ENCODE results near the gene KMT5C. TPM values are rescaled to one million over a fixed set of nuclear protein-coding genes. Genes with fewer than 3 reads are reported as not detected.
A peak's percentile ranks its signal among the peaks of the same experiment; 100 is the strongest.

The KMT5C gene
- total and polyA plus RNA-seq, 4 donors, result 7.0 to 39.2 (median 23.9) TPM

DNA sequence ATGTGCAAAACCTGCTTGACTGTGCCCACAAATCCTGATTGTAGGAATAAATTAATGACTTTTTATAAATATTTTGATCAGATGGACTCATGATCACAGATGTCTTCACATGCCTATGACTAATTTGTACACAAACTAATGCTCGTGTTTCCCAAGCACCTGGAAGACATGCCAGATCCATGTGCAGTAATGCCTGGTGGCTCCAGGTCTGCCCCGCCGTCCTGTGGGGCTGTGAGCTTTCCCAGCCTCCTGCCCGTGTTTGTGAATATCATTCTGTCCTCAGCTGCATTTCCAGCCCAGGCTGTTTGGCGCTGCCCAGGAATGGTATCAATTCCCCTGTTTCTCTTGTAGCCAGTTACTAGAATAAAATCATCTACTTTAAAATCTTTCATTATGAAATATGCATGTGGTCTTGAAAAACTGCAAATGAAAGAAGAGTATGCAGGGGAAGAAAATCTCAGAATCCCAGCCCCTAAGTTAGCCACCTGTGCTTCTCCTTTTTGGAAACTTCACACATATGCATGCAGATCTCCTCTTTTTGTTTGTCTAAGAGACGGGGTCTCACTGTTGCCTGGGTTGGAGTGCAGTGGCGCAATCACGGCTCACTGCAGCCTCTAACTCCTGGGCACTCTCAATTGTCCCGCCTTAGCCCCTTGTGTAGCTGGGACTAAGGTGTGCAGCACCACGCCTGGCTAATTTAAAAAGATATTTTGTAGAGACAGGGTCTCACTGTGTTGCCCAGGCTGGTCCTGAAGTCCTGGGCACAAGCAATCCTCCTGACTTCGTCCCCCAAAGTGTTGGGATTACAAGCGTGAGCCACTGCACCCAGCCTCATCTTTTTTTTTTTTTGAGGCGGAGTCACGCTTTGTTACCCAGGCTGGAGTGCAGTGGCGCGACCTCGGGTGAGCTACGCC is 52.3 kb downstream of the KMT5C start:
- 58% methylated on average over 12 of the region's 18 CpGs for WGBS (ENCODE audit: insufficient coverage)
- H3K4me3 ChIP-seq (ENCODE audit: low read depth, low read length), result no peak overlapping the region
- DNase-seq (ENCODE audit: low read depth in 4 of 6, low spot score in 6 of 6), result no peak
- no peak overlapping the region for H3K27ac ChIP-seq (ENCODE audit: low read depth, low read length)
- H3K36me3 ChIP-seq (ENCODE audit: control insufficient read depth, insufficient read depth, low read length), result peaks cover 60% of the 10 kb centered on the region
- peaks cover 36% of the 10 kb centered on the region for H3K4me1 ChIP-seq (ENCODE audit: control insufficient read depth, insufficient read depth, low read length)
- H3K27me3 ChIP-seq (ENCODE audit: control insufficient read depth, insufficient read depth, low read length), result no peaks in the 10 kb centered on the region
- no peaks in the 10 kb centered on the region for H3K9me3 ChIP-seq (ENCODE audit: control insufficient read depth, insufficient read depth, low read length)

DNA sequence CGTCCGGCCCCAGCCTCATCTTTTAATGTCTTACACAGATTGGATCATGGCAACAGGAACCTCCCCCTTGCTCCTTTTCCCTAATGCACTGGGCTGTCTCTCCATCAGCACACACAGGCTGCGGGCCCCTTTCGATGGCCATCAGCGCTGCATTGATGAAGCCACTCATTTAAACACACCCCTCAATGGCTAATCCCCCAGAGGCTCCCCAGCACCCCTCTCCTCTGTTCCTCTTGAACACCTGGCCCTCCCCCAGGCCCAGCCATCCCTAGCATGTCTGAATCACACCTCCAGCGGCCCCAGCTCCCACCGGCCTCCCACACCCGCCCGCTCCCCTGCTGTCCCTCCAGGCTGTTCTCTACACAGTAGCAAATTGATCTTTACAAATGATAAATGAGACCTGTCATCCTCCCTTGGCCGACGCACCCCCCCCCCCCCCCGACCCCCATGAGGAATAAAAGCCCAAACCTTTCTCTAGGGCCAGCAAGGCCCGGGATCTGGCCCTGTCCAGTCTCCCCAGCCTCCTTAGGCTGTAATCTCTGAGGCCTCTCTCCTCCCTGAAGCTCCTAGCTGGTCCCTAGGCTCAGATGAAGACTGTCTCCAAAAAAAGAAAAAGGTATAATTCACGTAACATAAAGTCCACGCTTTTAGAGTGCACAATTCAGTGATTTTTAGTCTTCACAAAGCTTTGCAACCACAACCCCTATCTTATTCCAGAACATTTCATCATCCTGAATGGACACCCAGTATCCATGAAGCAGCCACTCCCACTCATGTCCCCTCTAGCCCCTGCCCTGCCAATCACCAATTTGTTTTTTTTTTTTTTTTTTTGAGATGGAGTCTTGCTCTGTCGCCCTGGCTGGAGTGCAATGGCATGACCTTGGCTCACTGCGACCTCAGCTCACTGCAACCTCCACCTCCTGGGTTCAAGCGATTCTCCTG is 53.4 kb downstream of the KMT5C start:
- H3K27ac ChIP-seq (ENCODE audit: low read depth, low read length), result no peak overlapping the region
- 32% methylated on average over 16 of the region's 18 CpGs for WGBS (ENCODE audit: insufficient coverage)
- no peaks in the 10 kb centered on the region for H3K9me3 ChIP-seq (ENCODE audit: control insufficient read depth, insufficient read depth, low read length)

More for the DNA sequence above, 53.4 kb downstream of the KMT5C start:
- Histone ChIP-seq H3K36me3 (ENCODE audit: control insufficient read depth, insufficient read depth, low read length) (peaks cover 48% of the 10 kb centered on the region), H3K4me3 (ENCODE audit: low read depth, low read length) (no peak overlapping the region), H3K27me3 (ENCODE audit: control insufficient read depth, insufficient read depth, low read length) (no peaks in the 10 kb centered on the region), H3K4me1 (ENCODE audit: control insufficient read depth, insufficient read depth, low read length) (peaks cover 25% of the 10 kb centered on the region)
- peak in 1 of 6 donors; percentile 1 for DNase-seq (ENCODE audit: low read depth in 4 of 6, low spot score in 6 of 6)

Other genes starting within 250 kb of the KMT5C start
- 10 to 100 TPM; 20.4 to 71.1 TPM for gene PPP1R12C, start 222.2 kb upstream of the KMT5C start, total RNA-seq
- gene PPP1R12C, start 222.2 kb upstream of the KMT5C start, polyA plus RNA-seq (ENCODE audit: insufficient read length in 2 of 2), result 100 to 1,000 TPM; 108 to 128 TPM
- gene TNNT1, start 190.7 kb upstream of the KMT5C start, total RNA-seq, result 10 to 100 TPM in 1 of 2 donors, 1 to 10 TPM in 1; 8.5 to 17.9 TPM
- 10 to 100 TPM; 12.2 to 12.8 TPM for gene TNNT1, start 190.7 kb upstream of the KMT5C start, polyA plus RNA-seq (ENCODE audit: insufficient read length in 2 of 2)
- gene TNNI3, start 182.1 kb upstream of the KMT5C start, total RNA-seq, result 1 to 10 TPM; 3.2 to 3.4 TPM
- 1 to 10 TPM; 5.2 to 5.5 TPM for gene TNNI3, start 182.1 kb upstream of the KMT5C start, polyA plus RNA-seq (ENCODE audit: insufficient read length in 2 of 2)
- gene DNAAF3, start 173.3 kb upstream of the KMT5C start, total RNA-seq, result 1 to 10 TPM; 2.2 to 8.4 TPM
- 10 to 100 TPM in 1 of 2 donors, 1 to 10 TPM in 1; 8.3 to 12.7 TPM for gene DNAAF3, start 173.3 kb upstream of the KMT5C start, polyA plus RNA-seq (ENCODE audit: insufficient read length in 2 of 2)
- gene SYT5, start 159.6 kb upstream of the KMT5C start, total RNA-seq, result 10 to 100 TPM; 11.5 to 28.1 TPM
- gene SYT5, start 159.6 kb upstream of the KMT5C start, polyA plus RNA-seq (ENCODE audit: insufficient read length in 2 of 2), result 100 to 1,000 TPM; 113 to 115 TPM
- gene PTPRH, start 130.4 kb upstream of the KMT5C start, total RNA-seq, result 1 to 10 TPM; 2.9 to 4.5 TPM
- 1 to 10 TPM; 1.4 to 1.8 TPM for gene PTPRH, start 130.4 kb upstream of the KMT5C start, polyA plus RNA-seq (ENCODE audit: insufficient read length in 2 of 2)
- 1 to 10 TPM in 1 of 2 donors, under 1 TPM in 1; 0.59 to 1.9 TPM for gene TMEM86B, start 111.1 kb upstream of the KMT5C start, total RNA-seq
- 1 to 10 TPM; 6.6 to 8.0 TPM for gene TMEM86B, start 111.1 kb upstream of the KMT5C start, polyA plus RNA-seq (ENCODE audit: insufficient read length in 2 of 2)
- 10 to 100 TPM; 22.6 to 23.9 TPM for gene PPP6R1, start 80.9 kb upstream of the KMT5C start, total RNA-seq
- gene PPP6R1, start 80.9 kb upstream of the KMT5C start, polyA plus RNA-seq (ENCODE audit: insufficient read length in 2 of 2), result 10 to 100 TPM; 58.9 to 66.8 TPM
- 10 to 100 TPM; 19.6 to 24.0 TPM for gene HSPBP1, start 59.8 kb upstream of the KMT5C start, total RNA-seq
- gene HSPBP1, start 59.8 kb upstream of the KMT5C start, polyA plus RNA-seq (ENCODE audit: insufficient read length in 2 of 2), result 10 to 100 TPM; 68.3 to 71.4 TPM
- 10 to 100 TPM; 46.4 to 51.9 TPM for gene BRSK1, start 55.9 kb upstream of the KMT5C start, total RNA-seq
- gene BRSK1, start 55.9 kb upstream of the KMT5C start, polyA plus RNA-seq (ENCODE audit: insufficient read length in 2 of 2), result 100 to 1,000 TPM; 201 to 206 TPM
- under 1 TPM; 0.66 to 0.89 TPM for gene TMEM150B, start 14.5 kb upstream of the KMT5C start, total RNA-seq
- under 1 TPM; 0.52 to 0.77 TPM for gene TMEM150B, start 14.5 kb upstream of the KMT5C start, polyA plus RNA-seq (ENCODE audit: insufficient read length in 2 of 2)
- 1 to 10 TPM in 1 of 2 donors, under 1 TPM in 1; 0.69 to 2.8 TPM for gene COX6B2, start 14.8 kb downstream of the KMT5C start, total RNA-seq
- 1 to 10 TPM; 3.8 to 4.8 TPM for gene COX6B2, start 14.8 kb downstream of the KMT5C start, polyA plus RNA-seq (ENCODE audit: insufficient read length in 2 of 2)
- not detected for gene GARIN5B, start 23.4 kb downstream of the KMT5C start, total RNA-seq
- under 1 TPM; 0.14 to 0.43 TPM for gene GARIN5B, start 23.4 kb downstream of the KMT5C start, polyA plus RNA-seq (ENCODE audit: insufficient read length in 2 of 2)
- gene IL11, start 30.6 kb downstream of the KMT5C start, total RNA-seq, result under 1 TPM; 0.20 to 0.22 TPM
- 1 to 10 TPM; 1.5 to 1.9 TPM for gene IL11, start 30.6 kb downstream of the KMT5C start, polyA plus RNA-seq (ENCODE audit: insufficient read length in 2 of 2)
- 1 to 10 TPM in 1 of 2 donors, under 1 TPM in 1; 0.40 to 2.2 TPM for gene TMEM190, start 37.0 kb downstream of the KMT5C start, total RNA-seq
- 1 to 10 TPM in 1 of 2 donors, under 1 TPM in 1; 0.65 to 5.0 TPM for gene TMEM190, start 37.0 kb downstream of the KMT5C start, polyA plus RNA-seq (ENCODE audit: insufficient read length in 2 of 2)
- gene TMEM238, start 44.4 kb downstream of the KMT5C start, total RNA-seq, result under 1 TPM in 1 of 2 donors, not detected in 1; 0.55 TPM
- gene TMEM238, start 44.4 kb downstream of the KMT5C start, polyA plus RNA-seq (ENCODE audit: insufficient read length in 2 of 2), result under 1 TPM; 0.69 to 0.86 TPM
- gene RPL28, start 46.1 kb downstream of the KMT5C start, total RNA-seq, result 100 to 1,000 TPM; 135 to 417 TPM
- gene RPL28, start 46.1 kb downstream of the KMT5C start, polyA plus RNA-seq (ENCODE audit: insufficient read length in 2 of 2), result 1,000 to 10,000 TPM; 1,153 to 1,205 TPM
- gene UBE2S, start 67.9 kb downstream of the KMT5C start, total RNA-seq, result 10 to 100 TPM; 14.6 to 55.8 TPM
- 100 to 1,000 TPM; 104 to 124 TPM for gene UBE2S, start 67.9 kb downstream of the KMT5C start, polyA plus RNA-seq (ENCODE audit: insufficient read length in 2 of 2)
- gene SHISA7, start 103.4 kb downstream of the KMT5C start, total RNA-seq, result 1 to 10 TPM; 4.0 to 5.2 TPM
- gene SHISA7, start 103.4 kb downstream of the KMT5C start, polyA plus RNA-seq (ENCODE audit: insufficient read length in 2 of 2), result 10 to 100 TPM; 29.1 to 35.6 TPM
- gene ISOC2, start 121.8 kb downstream of the KMT5C start, total RNA-seq, result 10 to 100 TPM; 30.3 to 59.3 TPM
- gene ISOC2, start 121.8 kb downstream of the KMT5C start, polyA plus RNA-seq (ENCODE audit: insufficient read length in 2 of 2), result 10 to 100 TPM; 60.2 to 65.1 TPM
- gene C19orf85, start 124.9 kb downstream of the KMT5C start, total RNA-seq, result not detected
- not detected for gene C19orf85, start 124.9 kb downstream of the KMT5C start, polyA plus RNA-seq (ENCODE audit: insufficient read length in 2 of 2)
- 1 to 10 TPM; 1.5 to 1.7 TPM for gene ZNF628, start 136.7 kb downstream of the KMT5C start, total RNA-seq
- 1 to 10 TPM; 5.7 to 6.6 TPM for gene ZNF628, start 136.7 kb downstream of the KMT5C start, polyA plus RNA-seq (ENCODE audit: insufficient read length in 2 of 2)
- gene NAT14, start 145.3 kb downstream of the KMT5C start, total RNA-seq, result 10 to 100 TPM; 16.2 to 45.6 TPM
- 10 to 100 TPM; 93.2 to 94.0 TPM for gene NAT14, start 145.3 kb downstream of the KMT5C start, polyA plus RNA-seq (ENCODE audit: insufficient read length in 2 of 2)
- gene SSC5D, start 148.6 kb downstream of the KMT5C start, total RNA-seq, result 1 to 10 TPM; 3.5 to 6.0 TPM
- 1 to 10 TPM; 2.3 to 4.7 TPM for gene SSC5D, start 148.6 kb downstream of the KMT5C start, polyA plus RNA-seq (ENCODE audit: insufficient read length in 2 of 2)
- gene SBK2, start 197.3 kb downstream of the KMT5C start, total RNA-seq, result under 1 TPM in 1 of 2 donors, not detected in 1; 0.44 TPM
- under 1 TPM in 1 of 2 donors, not detected in 1; 0.15 TPM for gene SBK2, start 197.3 kb downstream of the KMT5C start, polyA plus RNA-seq (ENCODE audit: insufficient read length in 2 of 2)
- gene SBK3, start 205.7 kb downstream of the KMT5C start, total RNA-seq, result under 1 TPM in 1 of 2 donors, not detected in 1; 0.11 TPM
- under 1 TPM in 1 of 2 donors, not detected in 1; 0.17 TPM for gene SBK3, start 205.7 kb downstream of the KMT5C start, polyA plus RNA-seq (ENCODE audit: insufficient read length in 2 of 2)
- 1 to 10 TPM; 2.1 to 9.9 TPM for gene ZNF579, start 241.0 kb downstream of the KMT5C start, total RNA-seq
- gene ZNF579, start 241.0 kb downstream of the KMT5C start, polyA plus RNA-seq (ENCODE audit: insufficient read length in 2 of 2), result 10 to 100 TPM; 24.9 to 25.3 TPM

All from spinal cord (tissue), 10 donors.